GM18499 (cell line): ENCODE measurements around the gene EMC8.

ENCODE experiments used
- ATAC-seq: cut with Tn5 transposase; IDR thresholded peaks from one replicate; pipeline ENCODE4 v1.9.1; 2021; ENCODE audit warnings: moderate number of reproducible peaks; ENCODE audit not compliant: insufficient read depth, unreplicated experiment

The EMC8 gene

DNA sequence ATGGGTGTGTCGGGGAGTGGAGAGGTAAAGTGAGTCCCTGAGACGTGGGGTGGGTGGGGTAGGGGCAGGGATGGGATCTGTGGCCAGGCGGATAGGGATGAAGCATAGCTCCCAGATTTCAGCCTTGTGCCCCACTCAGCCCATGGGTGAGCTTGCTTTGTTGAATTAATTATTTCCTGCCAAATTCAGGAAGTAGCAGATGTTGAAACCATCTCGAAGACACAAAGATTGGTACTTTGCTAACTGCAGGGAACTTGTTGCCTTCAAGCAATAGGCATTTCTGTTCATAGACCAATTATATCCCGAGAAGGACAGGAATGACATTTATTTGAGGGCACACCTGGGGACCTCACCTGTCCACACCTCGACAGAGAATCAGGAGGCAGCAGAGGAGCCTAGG lies 37.5 kb downstream of the EMC8 start:
- ATAC-seq = no peak

DNA sequence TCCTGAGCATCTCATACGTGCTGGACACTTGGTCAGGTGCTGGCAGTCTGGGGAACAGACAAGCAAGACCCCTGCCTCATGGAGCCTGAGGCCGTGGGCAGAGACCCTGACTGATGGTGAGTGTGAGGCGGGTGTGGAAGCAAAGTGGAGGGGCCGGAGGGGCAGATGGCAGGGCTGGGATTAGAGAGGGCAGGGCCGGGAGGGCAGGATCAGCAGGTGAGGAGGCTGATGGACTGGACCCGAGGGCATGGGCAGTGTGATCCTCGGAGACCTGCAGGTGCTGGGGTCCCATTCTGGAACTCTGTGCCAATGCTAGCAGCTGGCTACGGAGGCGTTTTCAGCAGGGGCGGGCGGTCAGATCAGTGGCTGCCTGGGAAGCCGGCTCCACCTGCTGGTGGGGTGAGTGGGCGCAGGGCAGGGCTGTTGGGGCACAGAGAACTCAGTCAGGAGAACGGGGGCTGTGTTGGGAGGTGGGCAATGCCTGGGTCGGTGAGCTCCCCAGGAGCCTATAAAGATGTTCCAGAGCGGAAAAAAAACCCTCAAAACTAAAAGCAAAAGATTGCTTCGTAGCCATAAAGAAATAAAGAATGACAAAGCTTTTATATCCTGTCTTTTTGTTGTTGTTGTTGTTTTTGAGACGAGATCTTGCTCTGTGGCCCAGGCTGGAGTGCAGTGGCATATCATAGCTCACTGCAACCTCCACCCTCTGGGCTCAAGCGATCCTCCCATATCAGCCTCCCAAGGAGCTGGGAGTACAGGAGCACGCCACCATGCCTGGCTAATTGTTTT lies 39.5 kb downstream of the EMC8 start:
- ATAC-seq = no peak

DNA sequence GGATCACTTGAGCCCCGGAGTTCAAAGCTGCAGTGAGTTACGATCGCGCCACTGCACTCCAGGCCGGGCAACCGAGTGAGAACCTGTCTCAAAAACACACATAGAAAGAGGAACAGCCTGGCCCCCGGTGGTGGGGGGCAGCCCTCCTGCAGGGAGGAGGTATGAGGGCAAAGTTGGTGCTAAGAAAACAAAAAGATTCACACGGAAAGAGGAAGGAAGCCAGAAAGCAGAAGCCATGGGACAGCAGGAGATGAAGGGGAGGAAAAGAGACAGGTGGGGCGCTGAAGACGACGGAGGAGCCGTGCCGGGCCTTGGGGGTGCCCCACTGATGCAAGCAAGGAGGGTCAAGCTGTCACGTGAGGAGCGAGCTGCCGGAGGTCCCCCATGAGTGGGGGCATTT lies 40.2 kb downstream of the EMC8 start:
- no peak for ATAC-seq

DNA sequence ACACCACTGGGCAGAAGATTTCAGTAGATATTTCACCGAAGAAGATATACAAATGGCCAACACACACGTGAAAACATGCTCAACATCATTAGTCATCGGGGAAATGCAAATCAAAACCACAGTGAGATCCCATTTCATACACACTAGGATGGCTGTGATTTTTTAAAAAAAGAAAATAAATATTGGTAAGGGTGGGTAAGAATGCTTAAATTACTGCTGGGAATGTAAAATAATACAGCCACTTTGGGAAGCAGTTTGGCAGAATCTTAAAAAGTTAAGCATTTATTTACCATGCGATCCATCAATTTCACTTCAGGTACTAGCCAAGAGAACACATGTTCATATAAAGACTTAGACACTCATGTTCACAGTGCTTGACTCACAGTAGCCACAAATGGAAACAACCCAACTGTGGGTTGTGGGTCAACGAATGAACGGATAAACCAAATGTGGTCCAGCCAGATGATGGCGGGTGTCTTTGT lies 42.0 kb downstream of the EMC8 start:
- ATAC-seq = peak; percentile 27

DNA sequence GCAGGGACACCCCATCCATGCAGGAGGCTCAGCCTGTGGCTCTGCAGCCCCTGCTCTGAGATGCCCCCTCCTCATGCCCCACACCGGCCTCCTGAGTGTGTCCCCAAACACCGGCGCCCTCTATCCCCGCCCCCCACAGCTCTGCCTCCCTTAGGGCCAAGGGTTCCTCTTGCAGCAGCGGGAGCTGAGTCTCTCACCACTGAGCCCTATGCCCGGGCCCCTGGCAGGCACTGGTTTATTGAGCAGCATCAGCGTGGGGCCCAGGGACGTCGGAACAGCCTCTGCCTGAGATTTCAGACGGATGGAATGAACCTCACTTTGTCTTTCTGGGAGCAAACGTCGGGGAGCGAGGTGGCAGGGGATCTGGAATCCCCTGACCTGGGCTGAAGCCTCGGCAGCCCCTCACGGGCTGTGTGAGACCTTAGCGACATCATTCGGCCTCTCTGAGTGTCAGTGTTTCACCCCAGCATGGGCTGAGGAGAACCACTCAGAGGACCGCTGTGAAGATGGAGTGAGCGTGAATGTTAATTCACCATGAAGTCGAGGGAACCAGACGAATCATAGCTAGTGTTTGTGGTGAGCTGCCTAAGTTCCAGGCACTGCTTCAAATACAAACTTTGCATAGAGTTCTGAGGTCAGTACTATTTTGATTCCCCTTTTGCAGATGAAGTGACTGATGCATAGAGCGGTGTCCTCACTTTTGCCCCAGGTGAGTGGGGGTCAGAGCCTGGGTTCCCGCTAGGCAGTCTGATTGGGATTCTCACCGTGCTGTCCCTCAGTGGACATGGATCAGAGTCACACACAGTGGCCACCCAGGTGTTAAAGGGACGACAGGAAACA lies 43.2 kb downstream of the EMC8 start:
- peak; percentile 30 for ATAC-seq

DNA sequence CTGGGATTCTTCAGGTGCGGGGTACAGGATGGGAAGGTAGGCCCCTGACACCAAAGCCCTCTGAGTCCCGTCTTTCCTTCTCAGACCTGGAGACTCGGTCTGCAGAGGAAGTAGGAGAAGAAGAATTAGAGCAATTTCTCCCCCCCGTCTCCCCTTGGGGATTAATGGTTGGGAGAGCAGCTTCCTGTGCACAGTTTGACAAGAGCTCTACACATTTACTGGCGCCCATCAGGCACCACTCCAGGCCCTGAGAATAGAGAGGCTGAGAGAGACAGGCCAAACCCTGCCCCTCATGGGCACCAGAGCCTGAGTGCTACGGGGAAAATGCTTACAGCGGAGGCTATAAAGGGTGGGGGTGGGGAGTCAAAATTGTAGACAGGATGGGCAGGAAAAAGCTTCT lies 44.9 kb downstream of the EMC8 start:
- ATAC-seq = no peak

DNA sequence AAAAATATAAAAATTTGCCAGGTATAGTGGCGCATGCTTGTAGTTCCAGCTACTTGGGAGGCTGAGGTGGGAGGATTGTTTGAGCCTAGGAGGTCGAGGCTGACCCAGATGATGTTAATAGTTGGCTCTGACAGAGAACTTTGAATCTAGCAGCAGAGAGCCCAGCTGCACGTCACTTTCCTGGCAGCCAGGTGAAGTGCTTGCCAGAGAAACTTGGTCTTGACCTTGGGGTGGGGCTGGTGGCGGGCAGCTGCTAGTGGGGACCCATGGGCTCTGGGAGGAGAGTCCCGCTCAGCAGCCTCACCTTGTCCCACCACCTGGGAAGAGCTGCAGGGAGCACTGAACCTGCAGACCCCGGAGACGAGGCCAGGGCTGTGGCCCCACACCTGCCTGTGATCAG lies 45.4 kb downstream of the EMC8 start:
- no peak for ATAC-seq

DNA sequence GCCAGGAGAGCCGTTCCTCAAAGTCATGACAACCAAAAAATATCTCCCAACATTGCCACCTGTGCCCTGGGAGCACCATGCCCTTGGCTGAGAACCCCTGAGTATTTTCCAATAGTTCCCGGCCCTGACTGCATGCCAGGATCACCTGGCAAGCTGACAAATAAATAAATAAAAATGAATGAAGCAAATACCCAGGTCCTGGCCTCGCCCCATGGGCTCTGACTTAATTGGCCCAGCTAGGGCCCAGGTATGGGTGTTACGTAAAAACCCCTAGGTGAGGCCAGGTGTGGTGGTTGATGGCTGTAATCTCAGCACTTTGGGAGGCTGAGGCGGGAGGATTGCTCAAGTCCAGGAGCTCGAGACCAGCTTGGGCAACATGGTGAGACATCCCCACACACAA lies 45.8 kb downstream of the EMC8 start:
- ATAC-seq = no peak

DNA sequence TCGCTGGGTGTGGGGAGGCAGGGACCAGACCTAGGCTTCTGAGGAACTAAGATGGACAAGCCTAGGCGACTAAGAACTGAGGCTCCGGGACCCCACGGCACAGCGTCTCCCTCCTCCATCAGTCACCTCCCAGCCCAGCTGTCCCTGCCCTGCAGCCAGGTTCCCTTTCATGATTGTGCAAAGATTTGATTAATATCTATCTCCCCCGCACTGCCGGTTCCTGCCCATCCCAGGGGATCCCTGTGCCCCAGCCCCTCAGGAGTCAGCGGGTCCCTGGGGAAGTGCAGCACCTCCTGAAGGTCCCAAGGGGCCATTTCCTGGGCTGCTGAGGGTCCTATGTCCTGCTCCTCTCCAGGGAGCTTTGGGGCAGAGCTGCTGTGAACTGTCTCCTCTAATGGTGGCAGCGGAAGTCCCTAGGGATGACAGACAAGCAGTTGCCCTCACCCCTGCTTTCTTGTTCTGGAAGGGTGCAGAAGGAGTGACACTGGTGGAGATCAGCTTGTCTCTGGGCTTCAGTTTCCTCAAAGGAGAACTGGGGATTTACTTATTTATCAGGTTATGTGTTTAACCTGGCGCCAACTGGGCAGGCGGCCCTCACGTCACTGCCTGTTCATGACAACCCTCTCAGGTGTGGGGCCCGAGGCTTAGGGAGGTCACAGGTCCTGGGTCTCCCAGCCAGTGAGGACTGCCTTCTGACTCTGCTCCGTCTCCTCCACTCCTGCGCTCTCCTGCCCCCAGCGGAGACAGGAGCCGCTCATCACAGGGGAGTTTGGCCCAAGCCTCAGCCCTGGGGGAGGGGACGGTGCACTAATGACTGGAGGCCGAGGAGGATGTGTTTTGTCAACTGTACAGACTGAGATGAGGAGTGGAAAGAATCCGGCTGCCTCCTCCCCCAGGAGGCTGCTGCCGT lies 46.6 kb downstream of the EMC8 start:
- no peak for ATAC-seq

DNA sequence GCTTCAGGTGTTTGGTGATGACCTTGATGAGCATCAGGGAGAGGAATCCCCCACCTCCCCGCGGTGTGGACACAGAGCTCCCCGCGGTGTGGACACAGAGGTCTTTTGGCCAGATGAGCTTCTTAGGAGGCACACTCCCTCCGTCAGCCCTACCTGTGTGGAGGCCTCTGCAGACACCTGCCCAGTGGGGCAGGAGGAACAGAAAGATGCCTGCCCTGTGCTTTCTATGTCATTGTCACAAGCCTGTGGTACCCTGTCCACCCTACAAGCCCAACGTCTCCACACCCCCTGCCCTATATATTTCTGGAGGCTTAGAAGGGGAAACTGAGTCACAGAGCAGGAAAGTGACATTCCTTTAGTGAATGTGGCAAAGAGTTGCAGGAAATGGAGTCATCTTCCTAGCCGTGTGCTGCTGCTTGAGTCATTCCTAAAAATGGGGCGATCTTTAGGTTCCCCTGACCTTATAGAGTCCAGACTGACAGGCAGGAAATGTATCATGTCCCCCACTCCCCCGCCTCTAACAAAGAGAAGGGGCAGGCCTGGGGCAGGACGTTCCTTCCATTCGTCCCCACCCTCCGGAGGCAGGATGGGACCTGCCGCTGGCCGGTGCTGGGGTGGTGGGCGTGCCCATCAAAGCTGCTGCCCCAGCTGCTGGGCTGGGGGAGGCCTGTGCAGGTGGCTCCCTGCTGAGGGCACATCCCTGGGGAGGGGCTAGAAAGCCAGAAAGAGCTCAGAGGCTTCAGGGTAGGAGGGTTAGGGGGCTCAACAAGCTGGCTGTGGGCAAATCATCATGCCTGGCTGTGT lies 47.4 kb downstream of the EMC8 start:
- no peak for ATAC-seq

DNA sequence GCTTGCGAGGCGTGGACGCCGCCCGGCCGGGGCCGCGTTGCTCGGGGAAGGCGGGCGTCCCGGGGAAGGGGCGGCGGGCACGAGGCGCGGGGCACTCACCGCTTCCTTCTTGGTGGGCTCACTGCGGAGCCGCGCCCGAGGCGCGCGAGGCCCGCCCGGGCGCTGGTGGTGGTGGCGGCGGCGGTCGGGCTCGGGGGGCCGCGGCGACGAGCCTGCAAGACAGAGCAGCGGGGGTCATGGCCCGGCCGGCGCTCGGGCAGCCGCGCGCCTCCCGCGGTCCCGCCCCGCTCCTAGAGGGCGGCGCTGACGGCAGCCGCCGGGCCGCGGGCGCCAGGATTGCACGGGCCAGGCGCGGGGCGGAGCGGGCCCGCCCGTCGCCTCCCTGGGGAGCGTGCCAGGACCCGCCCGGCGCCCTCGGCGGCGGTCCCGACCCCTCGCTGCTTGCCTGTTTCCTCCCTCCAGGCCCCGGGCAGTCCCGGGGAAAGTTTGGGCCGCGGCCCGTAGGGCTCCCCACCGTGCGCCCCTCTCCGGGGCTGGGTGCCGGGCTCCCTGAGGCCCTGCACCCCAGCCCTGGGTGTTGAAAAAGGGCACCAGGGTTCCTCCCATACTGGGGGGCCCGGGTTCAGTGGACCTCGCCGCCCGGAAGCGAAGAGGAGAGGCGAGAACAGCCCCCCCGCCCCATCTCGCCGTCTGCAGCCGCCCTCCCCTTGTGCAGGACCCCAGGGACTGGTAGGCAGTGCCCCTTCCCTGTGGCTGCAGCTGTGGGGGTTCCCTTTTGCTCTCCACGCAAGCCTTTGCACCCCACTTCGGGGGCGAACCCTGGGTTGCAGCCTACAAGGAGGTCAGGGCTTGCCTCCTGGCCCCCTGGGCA lies 48.3 kb downstream of the EMC8 start, which contains the start of gene C16orf74:
TSS of gene C16orf74 (minus strand) at position 270 of the 871 bp plus-strand sequence. CDS start 15,879 bp downstream, outside the sequence.
- no peak for ATAC-seq

DNA sequence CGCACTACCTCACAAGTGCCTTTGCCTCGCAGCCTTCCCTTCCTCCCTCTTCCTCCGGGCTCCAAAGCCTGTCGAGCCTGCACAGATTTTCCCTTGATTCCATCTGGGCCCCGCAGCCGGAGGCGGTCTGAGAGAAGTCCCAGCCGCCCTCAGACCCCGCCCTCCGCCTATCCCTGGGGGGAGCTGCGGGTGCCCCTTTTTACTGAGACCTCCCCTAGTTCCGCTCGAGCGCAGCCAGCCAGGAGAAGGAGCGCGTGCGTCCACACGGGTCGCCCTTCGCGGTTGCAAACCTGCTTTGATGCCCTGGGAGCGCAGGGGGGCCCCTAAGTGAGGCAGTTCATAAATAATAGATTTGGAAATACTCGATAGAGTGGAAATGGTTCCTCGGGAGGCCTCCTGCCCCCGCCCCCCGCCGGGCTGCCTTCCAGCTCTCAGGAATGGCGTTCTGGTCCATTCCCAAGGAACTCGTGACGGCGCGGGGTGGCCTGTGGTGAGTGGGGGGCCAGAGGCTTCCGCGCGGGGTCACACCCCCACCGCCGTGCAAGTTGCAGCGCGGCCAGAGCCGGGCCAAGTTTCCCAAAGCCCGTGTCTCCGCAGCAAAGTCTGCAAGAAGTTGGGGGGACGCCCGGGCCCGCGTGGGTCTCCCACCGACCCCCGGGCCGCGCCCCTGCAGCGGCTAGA lies 49.1 kb downstream of the EMC8 start:
- ATAC-seq = no peak

DNA sequence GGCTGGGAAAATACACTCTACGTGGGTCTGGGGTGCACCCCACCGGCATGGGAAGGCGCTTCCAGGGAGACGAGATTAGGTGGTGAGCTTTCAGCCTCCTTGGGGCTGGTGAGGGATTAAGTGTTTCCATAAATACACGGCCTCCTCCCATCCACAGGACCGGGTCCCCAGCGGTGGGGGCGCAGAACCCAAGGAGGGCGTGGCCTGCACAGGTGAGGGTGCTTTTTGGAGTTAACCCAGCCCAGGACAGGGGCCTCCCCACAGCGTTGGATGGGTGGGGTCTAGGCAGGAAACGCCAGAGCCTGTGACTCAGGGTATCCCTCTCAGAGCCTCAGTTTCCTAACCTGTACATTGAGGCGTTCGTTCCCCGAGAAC lies 49.6 kb downstream of the EMC8 start:
- no peak for ATAC-seq

DNA sequence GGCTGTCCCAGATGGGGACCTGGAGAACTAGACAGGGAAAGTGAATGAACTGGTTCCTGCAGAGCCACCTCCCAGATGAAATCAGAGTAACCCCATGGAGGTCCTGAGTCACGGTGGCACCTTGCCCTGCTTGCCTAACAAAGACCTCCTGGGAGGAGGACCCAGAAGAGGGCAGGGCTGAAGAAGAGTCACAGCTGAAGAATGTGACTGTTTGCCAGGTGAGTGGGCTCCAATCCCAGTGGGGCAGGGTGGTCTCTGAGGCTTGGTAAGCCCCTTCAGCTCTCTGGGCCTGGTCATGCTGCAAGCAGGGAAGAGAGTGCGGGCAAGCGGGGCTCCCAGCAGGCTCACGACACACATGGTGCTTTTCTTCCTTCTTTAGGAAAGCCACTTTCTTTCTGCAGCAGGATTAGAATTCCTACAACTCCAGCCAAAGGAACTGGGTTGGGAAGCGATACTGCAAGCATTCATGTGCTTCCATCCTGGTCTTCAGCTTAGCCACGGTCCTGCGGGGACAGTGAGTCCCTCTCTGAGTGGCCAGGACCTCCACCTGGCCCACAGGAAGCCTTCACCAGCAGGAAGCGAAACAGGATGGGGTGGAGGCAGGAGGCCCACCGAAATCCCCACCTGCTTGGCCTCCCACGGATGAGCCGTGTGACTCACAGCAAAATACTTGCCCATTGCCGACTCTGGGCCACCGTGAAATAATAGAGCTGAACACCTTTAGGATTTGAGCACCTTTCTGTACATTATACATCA lies 52.7 kb downstream of the EMC8 start:
- ATAC-seq = no peak

DNA sequence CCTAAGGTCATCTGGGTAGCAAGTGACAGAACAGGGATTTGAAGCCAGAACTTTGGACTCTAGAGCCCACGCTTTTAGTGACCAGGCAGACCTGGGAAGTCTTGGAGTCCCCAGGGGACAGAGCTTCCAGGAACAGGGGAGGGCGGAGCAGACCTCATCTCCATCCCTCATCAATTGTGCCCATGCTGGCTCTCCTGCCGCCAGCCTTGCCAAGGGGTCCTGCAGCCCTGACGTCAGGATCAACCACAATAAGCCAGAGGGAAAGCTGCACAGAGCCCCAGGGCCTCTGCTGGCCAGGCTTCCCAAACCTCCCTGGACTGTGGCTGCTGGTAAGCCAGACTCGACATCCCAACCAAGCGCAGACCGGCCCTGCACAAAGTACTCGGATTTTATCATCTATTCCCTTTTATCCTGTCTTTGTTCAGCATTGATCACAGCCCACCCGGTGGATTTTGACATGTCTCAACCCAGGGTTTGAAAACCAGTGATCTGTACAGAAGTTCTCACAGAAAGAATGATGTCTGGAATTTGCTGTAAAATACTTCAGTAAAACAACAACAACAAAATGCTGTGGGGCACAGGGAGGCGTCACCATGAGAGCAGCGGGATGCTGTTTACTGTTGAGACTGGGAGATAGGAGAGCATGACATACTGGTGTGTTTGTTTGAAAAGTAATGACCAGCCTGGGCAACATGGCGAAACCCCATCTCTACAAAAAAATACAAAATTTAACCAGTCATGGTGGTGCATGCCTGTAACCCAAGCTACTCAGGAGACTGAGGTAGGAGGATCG lies 60.2 kb downstream of the EMC8 start:
- ATAC-seq = no peak

DNA sequence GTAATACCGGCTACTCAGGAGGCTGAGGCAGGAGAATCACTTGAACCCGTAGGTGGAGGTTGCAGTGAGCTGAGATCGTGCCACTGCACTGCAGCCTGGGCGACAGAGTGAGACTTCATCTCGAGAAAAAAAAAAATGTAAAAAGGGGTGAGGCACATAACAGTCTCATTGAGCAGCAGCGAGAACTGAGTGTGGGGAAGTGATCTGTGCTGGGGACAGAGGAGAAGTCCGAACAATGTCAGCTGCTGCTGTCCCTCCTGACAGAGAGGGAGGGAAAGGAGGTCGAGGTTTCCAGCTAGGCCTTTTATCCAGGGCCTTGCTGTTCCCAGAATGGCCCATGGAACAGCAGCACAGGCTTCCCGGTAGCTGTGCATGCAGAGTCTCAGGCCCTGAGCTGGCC lies 62.4 kb downstream of the EMC8 start:
- no peak for ATAC-seq

DNA sequence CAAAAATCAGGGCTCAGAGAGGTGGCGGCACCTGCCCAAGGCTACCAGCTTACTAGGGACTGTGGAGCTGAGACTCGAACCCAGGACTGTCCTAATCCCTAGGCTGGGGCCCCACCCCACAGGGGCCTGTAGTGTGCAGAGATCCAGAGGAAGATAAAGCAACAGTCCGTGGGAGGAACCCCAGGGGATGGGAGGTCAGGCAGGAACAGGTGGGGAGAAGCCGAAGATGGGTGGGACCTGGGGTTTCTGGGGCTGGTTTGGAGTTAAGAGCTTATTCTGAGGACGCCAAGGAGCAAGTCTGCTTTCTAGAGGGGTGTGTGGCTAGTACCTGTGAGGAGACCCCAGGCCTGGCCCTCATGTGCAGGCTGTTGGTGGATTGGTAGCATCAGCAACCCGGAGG lies 63.4 kb downstream of the EMC8 start:
- no peak for ATAC-seq
